ENCODE data around the gene OPCML.

OPCML gene

DNA sequence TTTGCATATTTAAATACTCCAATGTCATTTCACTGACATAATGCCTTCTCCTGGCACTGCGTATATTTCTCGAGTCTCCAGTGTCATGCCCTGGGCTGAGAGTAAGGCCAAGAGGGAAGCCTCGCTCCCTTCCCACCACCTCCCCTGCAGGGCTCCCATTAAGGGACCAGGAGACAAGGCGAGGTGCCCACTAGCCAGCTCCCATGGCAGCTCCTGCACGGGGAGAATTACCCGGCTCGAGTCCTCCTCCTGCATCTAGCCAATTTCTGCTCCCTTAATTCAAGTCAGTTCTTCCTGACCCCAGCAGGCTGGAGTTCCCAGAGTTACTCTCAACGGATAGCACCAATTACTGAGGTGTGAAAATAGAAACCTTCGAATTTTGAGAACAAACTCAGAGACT is 31.9 kb downstream of the OPCML start:
- no peaks in the 10 kb centered on the region for H3K36me3 Mint-ChIP-seq
- H3K9me3 Mint-ChIP-seq = no peaks in the 10 kb centered on the region
- ATAC-seq = no peak
- no peak overlapping the region for H3K27ac Mint-ChIP-seq
- no peaks in the 10 kb centered on the region for H3K4me1 Mint-ChIP-seq
- H3K4me3 Mint-ChIP-seq = no peak overlapping the region
- no peak for DNase-seq (ENCODE audit: low spot score in 2 of 2)

- no peak for ATAC-seq
- Mint-ChIP-seq H3K36me3 (no peaks in the 10 kb centered on the region), H3K4me1 (no peaks in the 10 kb centered on the region), H3K27ac (no peak overlapping the region), H3K9me3 (no peaks in the 10 kb centered on the region), H3K4me3 (no peak overlapping the region)
- no peak for DNase-seq (ENCODE audit: low spot score in 2 of 2)
These were observed 33.3 kb downstream of the OPCML start for GRCh38 chr11:133498969-133499368.

DNA sequence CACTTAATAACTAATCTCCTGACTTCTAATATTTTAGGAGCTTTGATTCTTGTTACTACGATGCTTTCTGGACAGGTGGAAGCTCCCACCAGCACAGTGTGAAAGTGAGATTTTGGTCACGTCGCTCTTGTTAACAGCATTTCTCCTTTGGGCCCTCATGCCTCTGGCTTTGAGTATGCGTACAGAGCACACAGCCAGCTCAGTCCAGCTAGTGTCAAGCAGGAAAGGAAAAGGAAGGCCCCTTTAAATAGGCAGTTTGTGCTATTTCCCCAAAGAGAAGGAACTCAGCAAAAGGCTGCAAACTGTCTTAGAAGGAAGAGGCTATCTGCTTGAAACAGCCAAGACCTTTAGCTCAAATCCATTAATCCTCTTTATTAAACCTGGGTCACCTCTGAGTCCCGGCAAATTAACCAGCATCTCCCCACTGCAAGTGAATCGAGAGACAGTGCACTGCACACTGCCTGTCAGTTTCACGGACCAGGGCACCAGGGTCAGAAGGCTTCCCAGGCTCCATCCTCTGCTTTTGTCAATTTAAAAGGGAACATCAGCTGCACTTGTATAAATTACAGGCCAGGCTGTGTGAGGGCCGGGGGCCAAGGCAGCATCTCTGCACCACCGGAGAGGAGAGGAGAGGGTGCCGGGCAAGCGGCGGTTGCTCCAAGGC is 34.7 kb downstream of the OPCML start:
- Mint-ChIP-seq H3K27ac (no peak overlapping the region), H3K9me3 (no peaks in the 10 kb centered on the region), H3K4me3 (no peak overlapping the region), H3K4me1 (no peaks in the 10 kb centered on the region), H3K36me3 (no peaks in the 10 kb centered on the region)
- DNase-seq (ENCODE audit: low spot score in 2 of 2) (no peak), ATAC-seq (no peak)

DNA sequence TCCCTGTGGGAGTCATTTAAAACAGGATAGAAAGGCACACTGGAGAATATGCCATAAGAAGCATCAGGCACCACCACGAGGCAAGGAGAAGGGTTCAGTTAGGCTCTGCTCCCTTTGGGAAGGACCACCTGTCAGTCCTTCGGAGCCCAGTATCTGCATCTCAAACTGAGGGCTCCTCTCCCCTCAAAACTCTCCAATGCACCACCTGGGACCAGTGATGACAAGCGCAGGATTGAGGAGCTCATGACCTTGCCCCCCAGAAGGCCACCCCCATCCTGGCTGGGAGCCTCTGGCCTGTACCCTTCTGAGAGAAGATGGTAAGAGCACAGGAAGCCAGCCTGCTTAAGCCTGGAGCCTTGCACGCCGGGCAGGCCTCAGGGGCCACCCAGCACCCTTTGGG is 39.4 kb downstream of the OPCML start:
- DNase-seq (ENCODE audit: low spot score in 2 of 2) = no peak
- no peak for ATAC-seq
- H3K9me3 Mint-ChIP-seq = peaks cover 3% of the 10 kb centered on the region
- no peaks in the 10 kb centered on the region for H3K36me3 Mint-ChIP-seq
- H3K4me3 Mint-ChIP-seq = no peak overlapping the region
- no peak overlapping the region for H3K27ac Mint-ChIP-seq
- no peaks in the 10 kb centered on the region for H3K4me1 Mint-ChIP-seq

- Mint-ChIP-seq H3K36me3 (no peaks in the 10 kb centered on the region), H3K4me1 (no peaks in the 10 kb centered on the region), H3K4me3 (no peak overlapping the region), H3K27ac (no peak overlapping the region), H3K9me3 (peaks cover 10% of the 10 kb centered on the region)
- DNase-seq (ENCODE audit: low spot score in 2 of 2) (no peak), ATAC-seq (no peak)
These were observed 40.5 kb downstream of the OPCML start for GRCh38 chr11:133491680-133492383.

DNA sequence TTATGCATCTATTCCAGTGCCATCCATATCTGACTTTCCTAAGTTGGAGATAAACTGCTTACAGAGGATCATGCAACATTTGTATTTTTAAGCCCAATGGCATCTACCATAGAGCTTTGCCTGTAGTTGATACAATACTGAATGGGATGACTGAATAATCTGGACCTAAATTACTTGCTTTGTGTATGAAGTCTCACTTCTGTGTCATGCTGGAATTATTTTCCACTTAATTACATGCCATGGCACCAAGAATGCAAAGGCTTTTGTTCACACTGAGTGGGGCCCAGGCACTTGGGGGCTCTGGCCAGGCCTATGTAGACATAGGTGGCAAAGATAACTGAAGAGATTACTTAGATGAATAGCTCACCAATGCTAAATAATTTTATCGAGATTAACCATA is 51.6 kb downstream of the OPCML start:
- Mint-ChIP-seq H3K27ac (no peak overlapping the region), H3K4me1 (no peaks in the 10 kb centered on the region), H3K9me3 (peaks cover 15% of the 10 kb centered on the region), H3K36me3 (no peaks in the 10 kb centered on the region), H3K4me3 (no peak overlapping the region)
- DNase-seq (ENCODE audit: low spot score in 2 of 2) = no peak
- no peak for ATAC-seq

- Mint-ChIP-seq H3K4me1 (no peaks in the 10 kb centered on the region), H3K4me3 (no peak overlapping the region), H3K36me3 (no peaks in the 10 kb centered on the region), H3K9me3 (peaks cover 21% of the 10 kb centered on the region), H3K27ac (no peak overlapping the region)
- ATAC-seq (no peak), DNase-seq (ENCODE audit: low spot score in 2 of 2) (no peak)
These were observed 53.1 kb downstream of the OPCML start for GRCh38 chr11:133479209-133479608.

GRCh38 chr11:133477251-133477625 is 55.1 kb downstream of the OPCML start:
- H3K27ac Mint-ChIP-seq = no peak overlapping the region

GRCh38 chr11:133476570-133477250 is 55.6 kb downstream of the OPCML start:
- peaks cover 11% of the 10 kb centered on the region for H3K9me3 Mint-ChIP-seq
- H3K27ac Mint-ChIP-seq = no peak overlapping the region
- no peaks in the 10 kb centered on the region for H3K4me1 Mint-ChIP-seq
- no peak for DNase-seq (ENCODE audit: low spot score in 2 of 2)
- no peak overlapping the region for H3K4me3 Mint-ChIP-seq
- H3K36me3 Mint-ChIP-seq = no peaks in the 10 kb centered on the region
- ATAC-seq = no peak

More at GRCh38 chr11:133477251-133477625, 55.1 kb downstream of the OPCML start:
- peaks cover 11% of the 10 kb centered on the region for H3K9me3 Mint-ChIP-seq
- H3K36me3 Mint-ChIP-seq = no peaks in the 10 kb centered on the region
- H3K4me1 Mint-ChIP-seq = no peaks in the 10 kb centered on the region
- no peak for DNase-seq (ENCODE audit: low spot score in 2 of 2)
- ATAC-seq = no peak
- no peak overlapping the region for H3K4me3 Mint-ChIP-seq

DNA sequence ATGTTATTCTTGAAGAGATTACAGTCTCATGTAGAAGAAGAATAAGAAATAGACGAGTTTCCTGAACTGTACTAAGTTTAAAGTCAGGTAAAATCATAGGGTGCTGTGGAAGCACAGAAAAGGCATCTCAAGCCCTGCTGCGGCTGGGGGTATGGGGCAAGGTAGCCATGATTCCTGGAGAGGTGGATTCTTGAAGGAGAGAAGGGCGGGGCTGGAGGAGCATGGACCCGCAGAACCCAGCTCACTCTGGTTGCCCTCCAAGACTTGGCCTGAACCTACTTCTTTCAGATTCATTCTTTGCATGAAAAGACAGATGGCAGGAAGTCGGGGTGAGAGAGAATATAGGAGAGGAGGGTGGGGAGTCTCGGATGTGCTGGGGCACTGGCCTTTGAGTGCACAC is 57.8 kb downstream of the OPCML start:
- no peak overlapping the region for H3K4me3 Mint-ChIP-seq
- H3K27ac Mint-ChIP-seq = no peak overlapping the region
- no peaks in the 10 kb centered on the region for H3K36me3 Mint-ChIP-seq
- DNase-seq (ENCODE audit: low spot score in 2 of 2) = no peak
- ATAC-seq = no peak
- no peaks in the 10 kb centered on the region for H3K4me1 Mint-ChIP-seq
- H3K9me3 Mint-ChIP-seq = peaks cover 10% of the 10 kb centered on the region

- Mint-ChIP-seq H3K4me1 (no peaks in the 10 kb centered on the region), H3K27ac (no peak overlapping the region), H3K36me3 (no peaks in the 10 kb centered on the region), H3K4me3 (no peak overlapping the region), H3K9me3 (peaks cover 12% of the 10 kb centered on the region)
- DNase-seq (ENCODE audit: low spot score in 2 of 2) = no peak
- no peak for ATAC-seq
These were observed 64.6 kb downstream of the OPCML start for GRCh38 chr11:133467686-133468085.

DNA sequence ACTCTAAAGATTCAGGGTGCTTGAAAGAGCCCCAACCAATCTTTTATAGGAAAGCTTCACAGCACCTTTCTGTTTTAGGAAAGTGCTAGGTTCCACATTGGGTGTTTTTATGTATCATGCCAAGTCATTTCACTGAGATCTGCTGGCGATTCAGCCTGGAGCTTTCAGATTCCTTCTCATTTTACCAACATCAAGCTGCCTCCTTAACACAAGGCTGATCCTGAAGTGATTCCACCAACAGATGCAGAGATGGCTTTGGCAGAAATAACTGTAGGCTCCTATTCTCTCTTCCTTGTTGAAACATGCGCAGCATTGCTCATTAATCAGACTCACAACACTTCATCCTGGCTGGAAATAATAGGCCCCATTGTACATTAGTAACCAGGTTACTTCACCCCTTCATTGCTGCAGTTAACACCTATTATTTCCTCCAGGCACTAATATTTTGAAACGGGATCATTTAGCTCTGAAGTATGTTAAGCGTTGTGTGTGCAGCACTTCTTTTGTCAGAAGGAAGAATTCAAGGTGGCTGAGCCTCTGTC is 89.0 kb downstream of the OPCML start:
- Mint-ChIP-seq H3K36me3 (no peaks in the 10 kb centered on the region), H3K9me3 (peaks cover 11% of the 10 kb centered on the region), H3K4me3 (no peak overlapping the region), H3K4me1 (no peaks in the 10 kb centered on the region), H3K27ac (no peak overlapping the region)
- ATAC-seq (no peak), DNase-seq (ENCODE audit: low spot score in 2 of 2) (no peak)

DNA sequence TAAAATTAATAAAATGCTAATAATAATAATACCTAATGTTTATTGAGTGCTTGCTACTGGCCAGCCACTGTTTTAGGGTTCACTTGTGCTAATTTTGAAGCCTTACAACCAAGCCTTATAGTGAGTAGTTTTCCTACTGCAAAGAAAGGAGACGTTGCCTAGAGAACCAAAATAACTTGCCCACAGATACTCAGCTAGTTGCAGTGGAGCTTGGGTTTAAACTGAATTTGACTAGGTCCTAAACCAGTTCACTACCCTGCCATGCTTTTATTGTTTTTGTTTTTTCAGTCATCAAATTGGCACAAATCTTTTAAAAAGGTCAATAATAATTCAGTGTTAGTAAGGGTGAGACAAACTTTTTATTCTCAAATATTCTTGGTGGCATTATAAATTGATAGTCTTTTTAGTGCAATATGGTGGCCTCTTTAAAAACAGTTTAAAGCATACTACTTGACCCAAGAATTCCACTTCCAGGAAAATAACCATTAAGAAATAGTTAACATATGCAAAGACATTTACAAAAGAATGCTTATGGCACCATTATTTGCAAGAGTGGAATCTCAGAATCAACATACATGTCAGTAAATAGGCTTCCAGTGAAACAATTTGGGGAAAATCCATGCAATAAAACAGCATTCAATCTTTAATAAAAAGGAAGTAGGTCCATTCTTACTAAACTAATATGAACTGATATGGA is 90.2 kb downstream of the OPCML start:
- Mint-ChIP-seq H3K4me3 (no peak overlapping the region), H3K9me3 (peaks cover 8% of the 10 kb centered on the region), H3K27ac (no peak overlapping the region), H3K36me3 (no peaks in the 10 kb centered on the region), H3K4me1 (no peaks in the 10 kb centered on the region)
- DNase-seq (ENCODE audit: low spot score in 2 of 2) (no peak), ATAC-seq (no peak)

DNA sequence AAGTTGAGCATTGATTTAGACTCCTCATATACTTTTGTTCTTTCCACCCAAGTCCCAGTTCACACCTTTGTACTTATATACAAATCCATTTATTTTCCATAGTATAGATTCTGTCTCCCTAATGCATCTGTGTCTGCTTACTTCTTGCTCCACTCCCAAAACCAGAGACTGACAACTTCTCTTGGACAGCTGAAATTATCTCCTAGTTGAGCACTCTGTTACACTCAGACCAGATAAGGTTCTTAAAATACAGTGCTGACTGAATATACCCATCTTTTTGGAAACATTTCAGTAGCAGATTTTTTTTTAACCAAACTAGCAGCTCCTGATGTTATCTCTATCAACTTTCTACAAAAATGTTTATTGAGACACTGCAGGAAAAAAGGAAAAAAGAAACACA is 106.3 kb downstream of the OPCML start:
- DNase-seq (ENCODE audit: low spot score in 2 of 2) = no peak
- Mint-ChIP-seq H3K36me3 (no peaks in the 10 kb centered on the region), H3K27ac (no peak overlapping the region), H3K4me1 (no peaks in the 10 kb centered on the region), H3K4me3 (no peak overlapping the region), H3K9me3 (no peaks in the 10 kb centered on the region)
- ATAC-seq = no peak

- ATAC-seq (no peak), DNase-seq (ENCODE audit: low spot score in 2 of 2) (no peak)
- Mint-ChIP-seq H3K27ac (no peak overlapping the region), H3K4me3 (no peak overlapping the region), H3K36me3 (no peaks in the 10 kb centered on the region), H3K4me1 (no peaks in the 10 kb centered on the region), H3K9me3 (no peaks in the 10 kb centered on the region)
These were observed 107.1 kb downstream of the OPCML start for GRCh38 chr11:133425245-133425644.

Data from stimulated activated effector memory CD8-positive, alpha-beta T cell treated with anti-CD3 and anti-CD28 coated beads, Interleukin-12 subunit alpha, Interleukin-12 subunit beta, amount 100 ng/mL, for 72 hours (primary cell).